ENCODE measurements around the gene ADIG.

- TF ChIP-seq KDM4B (CRISPR knock-in tag; IDR thresholded peaks at IDR 0.05), result no peak
- no peak for TF ChIP-seq MXI1 (IDR thresholded peaks at IDR 0.05; ENCODE audit: borderline replicate concordance, low read depth, low read length)
- TF ChIP-seq, protein P1, sequence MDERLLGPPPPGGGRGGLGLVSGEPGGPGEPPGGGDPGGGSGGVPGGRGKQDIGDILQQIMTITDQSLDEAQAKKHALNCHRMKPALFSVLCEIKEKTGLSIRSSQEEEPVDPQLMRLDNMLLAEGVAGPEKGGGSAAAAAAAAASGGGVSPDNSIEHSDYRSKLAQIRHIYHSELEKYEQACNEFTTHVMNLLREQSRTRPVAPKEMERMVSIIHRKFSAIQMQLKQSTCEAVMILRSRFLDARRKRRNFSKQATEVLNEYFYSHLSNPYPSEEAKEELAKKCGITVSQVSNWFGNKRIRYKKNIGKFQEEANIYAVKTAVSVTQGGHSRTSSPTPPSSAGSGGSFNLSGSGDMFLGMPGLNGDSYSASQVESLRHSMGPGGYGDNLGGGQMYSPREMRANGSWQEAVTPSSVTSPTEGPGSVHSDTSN (CRISPR knock-in tag; IDR thresholded peaks at IDR 0.05), result no peak
Observed at GRCh38 chr20:38631155-38632022, 50.4 kb downstream of the ADIG start.

Measured in HepG2 (cell line).